Measurements from ENCODE around the gene TBC1D5. TPM values are rescaled to one million over a fixed set of nuclear protein-coding genes. Genes with fewer than 3 reads are reported as not detected.

The TBC1D5 gene
- total RNA-seq, 3 donors from 2014 or later: 33.1 to 56.1 (median 44.1) TPM

GRCh38 chr3:17529677-17530076, 212.8 kb downstream of the TBC1D5 start:
- TF ChIP-seq CTCF (IDR thresholded peaks at IDR 0.05): no peak
- DNase-seq: no peak
- no peak for ATAC-seq
- Histone ChIP-seq H3K4me1 (ENCODE audit: low read depth) (no peaks in the 10 kb centered on the region), H3K9me3 (no peaks in the 10 kb centered on the region), H3K4me3 (no peak overlapping the region), H3K36me3 (ENCODE audit: low read depth) (no peaks in the 10 kb centered on the region)
- intact Hi-C loops (cut with DNase I, micrococcal nuclease): no loop called here

GRCh38 chr3:17518189-17519059, 224.0 kb downstream of the TBC1D5 start:
- H3K9me3 ChIP-seq: no peaks in the 10 kb centered on the region
- no peak for DNase-seq
- no peak for ATAC-seq
- intact Hi-C loops (cut with DNase I, micrococcal nuclease): no loop called here
- TF ChIP-seq CTCF (IDR thresholded peaks at IDR 0.05): no peak
- H3K36me3 ChIP-seq (ENCODE audit: low read depth): no peaks in the 10 kb centered on the region
- H3K4me3 ChIP-seq: no peak overlapping the region
- H3K4me1 ChIP-seq (ENCODE audit: low read depth): no peaks in the 10 kb centered on the region

GRCh38 chr3:17515445-17516234, 226.8 kb downstream of the TBC1D5 start:
- ATAC-seq (no peak), DNase-seq (no peak)
- no peak for TF ChIP-seq CTCF (IDR thresholded peaks at IDR 0.05)

DNA sequence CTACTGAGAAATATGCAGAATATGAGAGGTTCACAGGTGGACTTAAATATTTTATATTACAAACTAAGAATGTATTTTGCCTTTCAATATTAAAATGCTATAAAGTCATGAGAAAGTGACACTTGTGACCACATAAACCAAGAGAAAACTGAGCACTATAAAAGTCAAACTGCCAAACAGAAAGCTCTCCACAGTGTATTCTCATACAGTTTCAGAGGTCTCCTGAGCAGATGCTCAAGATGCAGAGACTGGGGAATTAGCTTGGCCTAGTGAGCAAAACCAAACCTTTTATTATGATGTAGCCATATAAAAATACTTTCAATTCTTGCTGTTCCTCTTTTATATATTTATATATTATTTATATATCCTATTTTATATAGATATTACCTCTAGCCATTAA, 227.8 kb downstream of the TBC1D5 start:
- no peak overlapping the region for H3K4me3 ChIP-seq
- no peak for TF ChIP-seq CTCF (IDR thresholded peaks at IDR 0.05)
- H3K36me3 ChIP-seq (ENCODE audit: low read depth): no peaks in the 10 kb centered on the region
- DNase-seq (no peak), ATAC-seq (no peak)
- no peaks in the 10 kb centered on the region for H3K4me1 ChIP-seq (ENCODE audit: low read depth)
- intact Hi-C loops (cut with DNase I, micrococcal nuclease): no loop called here
- H3K9me3 ChIP-seq: no peaks in the 10 kb centered on the region

More at GRCh38 chr3:17515445-17516234, 226.8 kb downstream of the TBC1D5 start:
- Histone ChIP-seq H3K36me3 (ENCODE audit: low read depth) (no peaks in the 10 kb centered on the region), H3K4me3 (no peak overlapping the region), H3K4me1 (ENCODE audit: low read depth) (no peaks in the 10 kb centered on the region), H3K9me3 (no peaks in the 10 kb centered on the region)
- intact Hi-C loops (cut with DNase I, micrococcal nuclease): no loop called here

DNA sequence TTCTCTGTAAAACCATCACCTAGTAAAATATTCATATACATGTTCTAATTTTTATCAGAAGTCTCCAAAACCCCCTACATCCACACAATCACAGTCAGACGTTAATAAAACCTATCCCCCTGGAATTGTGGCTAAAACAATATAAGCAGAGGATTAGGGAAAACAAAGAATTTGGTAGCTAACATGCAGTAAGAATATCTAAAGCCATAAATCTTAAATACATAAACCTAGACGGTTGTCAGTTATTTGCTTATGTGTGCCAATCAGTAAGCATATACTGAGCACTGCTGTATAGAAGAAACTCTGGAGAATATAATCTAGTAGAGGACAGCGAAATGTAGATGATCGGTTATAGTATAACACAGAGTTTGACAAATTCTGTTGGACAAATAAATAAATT, 232.2 kb downstream of the TBC1D5 start:
- no peaks in the 10 kb centered on the region for H3K4me1 ChIP-seq (ENCODE audit: low read depth)
- no peak for TF ChIP-seq CTCF (IDR thresholded peaks at IDR 0.05)
- H3K9me3 ChIP-seq: no peaks in the 10 kb centered on the region
- no peak for ATAC-seq
- intact Hi-C loops (cut with DNase I, micrococcal nuclease): no loop called here
- no peak overlapping the region for H3K4me3 ChIP-seq
- no peak for DNase-seq
- no peaks in the 10 kb centered on the region for H3K36me3 ChIP-seq (ENCODE audit: low read depth)

Data from mucosa of descending colon (tissue), 3 donors.